ENCODE data around the gene TAS2R39. TPM values are rescaled to one million over a fixed set of nuclear protein-coding genes. Genes with fewer than 3 reads are reported as not detected.
"Not testable (repeated sequence)": the region's sequence is repeated elsewhere in the genome, so short reads cannot be mapped to it uniquely, and the experiment has no call there.

Gene TAS2R39
- total RNA-seq, 2 experiments from 2014 or later, result not detected

GRCh38 chr7:143171697-143172096 lies 11.5 kb upstream of the TAS2R39 start:
- Mint-ChIP-seq H3K27ac (no peak overlapping the region), H3K4me3 (no peak overlapping the region), H3K9me3 (peaks cover 2% of the 10 kb centered on the region), H3K4me1 (ENCODE audit: low read depth) (no peaks in the 10 kb centered on the region), H3K36me3 (ENCODE audit: low read depth) (no peaks in the 10 kb centered on the region), H3K27me3 (peaks cover 8% of the 10 kb centered on the region)
- ChIA-PET POLR2A (no interaction called here), CTCF (no interaction called here)
- DNase-seq, result no peak
- TF ChIP-seq CTCF (IDR thresholded peaks at IDR 0.05), result no peak
- ATAC-seq, result no peak
- intact Hi-C loops (cut with micrococcal nuclease), result no loop called here

GRCh38 chr7:143172354-143172753 lies 10.9 kb upstream of the TAS2R39 start:
- Mint-ChIP-seq H3K27me3 (peaks cover 7% of the 10 kb centered on the region), H3K4me3 (no peak overlapping the region), H3K36me3 (ENCODE audit: low read depth) (no peaks in the 10 kb centered on the region), H3K9me3 (peaks cover under 1% of the 10 kb centered on the region), H3K27ac (no peak overlapping the region), H3K4me1 (ENCODE audit: low read depth) (no peaks in the 10 kb centered on the region)
- POLR2A ChIA-PET, result no interaction called here
- intact Hi-C loops (cut with micrococcal nuclease), result no loop called here
- no peak for TF ChIP-seq CTCF (IDR thresholded peaks at IDR 0.05)
- ATAC-seq (no peak), DNase-seq (no peak)
- CTCF ChIA-PET, result interaction anchor here (1.7 kb wide), 1 partner anchor 43 kb away, joined by 5 read pairs; no protein-coding TSS in a partner anchor

GRCh38 chr7:143176128-143176527 lies 7.1 kb upstream of the TAS2R39 start:
- Mint-ChIP-seq H3K4me3 (no peak overlapping the region), H3K27me3 (peaks cover 4% of the 10 kb centered on the region), H3K9me3 (peaks cover 4% of the 10 kb centered on the region), H3K36me3 (ENCODE audit: low read depth) (no peaks in the 10 kb centered on the region), H3K27ac (no peak overlapping the region), H3K4me1 (ENCODE audit: low read depth) (no peaks in the 10 kb centered on the region)
- ATAC-seq (no peak), DNase-seq (no peak)
- no peak for TF ChIP-seq CTCF (IDR thresholded peaks at IDR 0.05)
- POLR2A ChIA-PET, result no interaction called here
- CTCF ChIA-PET, result interaction anchor here (1.5 kb wide), 1 partner anchor 39 kb away, joined by 5 read pairs; no protein-coding TSS in a partner anchor
- intact Hi-C loops (cut with micrococcal nuclease), result no loop called here

DNA sequence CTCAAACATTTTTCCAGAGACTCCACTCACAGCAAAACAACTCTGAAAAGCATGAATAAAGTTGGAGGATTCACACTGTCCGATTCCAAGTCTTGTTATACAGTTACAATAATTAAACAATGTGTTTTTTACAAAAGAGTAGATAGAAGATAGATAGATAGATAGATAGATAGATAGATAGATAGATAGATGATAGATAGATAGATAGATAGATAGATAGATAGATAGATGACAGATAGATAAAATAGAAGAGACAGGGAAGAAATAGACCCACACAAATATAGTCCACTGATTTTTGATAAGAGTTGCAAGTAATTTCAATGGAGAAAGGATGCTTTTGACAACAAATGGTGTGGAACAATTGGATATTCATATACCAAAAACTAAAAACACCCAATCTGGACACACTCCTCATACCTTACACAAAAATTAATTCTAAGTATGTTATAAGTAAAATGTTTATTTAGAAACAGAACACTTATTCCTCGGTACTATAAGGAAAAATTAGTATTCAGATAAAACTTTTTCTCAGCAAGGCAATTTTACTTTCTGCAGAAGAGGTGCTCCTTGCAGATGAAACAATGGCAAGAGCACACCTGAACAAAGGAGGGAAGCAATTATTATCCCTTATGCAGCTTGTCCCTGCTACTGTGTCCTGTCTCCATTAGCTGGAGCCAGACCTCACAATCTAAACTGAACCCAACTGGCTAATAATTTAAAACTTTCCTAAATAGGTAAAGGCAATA lies 5.7 kb upstream of the TAS2R39 start:
- H3K36me3 Mint-ChIP-seq (ENCODE audit: low read depth), result no peaks in the 10 kb centered on the region
- H3K27ac Mint-ChIP-seq, result no peak overlapping the region
- DNase-seq, result no peak
- intact Hi-C loops (cut with micrococcal nuclease), result no loop called here
- H3K9me3 Mint-ChIP-seq, result peaks cover 4% of the 10 kb centered on the region
- H3K27me3 Mint-ChIP-seq, result peaks cover 5% of the 10 kb centered on the region
- ATAC-seq, result no peak
- H3K4me3 Mint-ChIP-seq, result no peak overlapping the region
- no peaks in the 10 kb centered on the region for H3K4me1 Mint-ChIP-seq (ENCODE audit: low read depth)
- POLR2A ChIA-PET, result no interaction called here
- no peak for TF ChIP-seq CTCF (IDR thresholded peaks at IDR 0.05)
- CTCF ChIA-PET, result interaction anchor here (1.3 kb wide), 1 partner anchor 37 kb away, joined by 9 read pairs; no protein-coding TSS in a partner anchor

- H3K27ac Mint-ChIP-seq, H3K27me3 Mint-ChIP-seq: not testable (repeated sequence)
These were observed 2.4 kb upstream of the TAS2R39 start for GRCh38 chr7:143180771-143181170.

More at GRCh38 chr7:143180771-143181170, 2.4 kb upstream of the TAS2R39 start:
- H3K4me3 Mint-ChIP-seq; H3K9me3 Mint-ChIP-seq; DNase-seq; ATAC-seq; intact Hi-C loops (cut with micrococcal nuclease); H3K36me3 Mint-ChIP-seq (ENCODE audit: low read depth); H3K4me1 Mint-ChIP-seq (ENCODE audit: low read depth); POLR2A ChIA-PET: not testable (repeated sequence)
- CTCF ChIA-PET, result interaction anchor here (1.5 kb wide), 1 partner anchor 10 kb away, joined by 3 read pairs; no protein-coding TSS in a partner anchor

Measured in activated CD8-positive, alpha-beta T cell treated with anti-CD3 and anti-CD28 coated beads for 36 hours (primary cell).